DOHH2 (cell line): Measurements from ENCODE around the gene NHERF1.

ENCODE experiments used
- H3F3A ChIP-seq: fragments of 200-600 bp; sonication (generic), shearing (Covaris generic); 2 replicates; pipeline ENCODE4 v1.6.0; 2016; ENCODE audit warnings: antibody characterized with exemption, mild to moderate bottlenecking; ENCODE audit not compliant: control insufficient read depth, insufficient read depth
- H3K27ac ChIP-seq: fragments of 200-600 bp; sonication (generic); 2 replicates; pipeline ENCODE4 v1.5.1; 2014; ENCODE audit warnings: low read depth, mild to moderate bottlenecking, low read length, moderate library complexity
- H3K27me3 ChIP-seq: fragments of 200-600 bp; sonication (generic); 2 replicates; pipeline ENCODE4 v1.6.1; 2014; ENCODE audit warnings: mild to moderate bottlenecking, low read length, mixed read lengths; ENCODE audit not compliant: control insufficient read depth
- H3K36me3 ChIP-seq: fragments of 200-600 bp; sonication (generic); 2 replicates; pipeline ENCODE4 v1.6.1; 2014; ENCODE audit warnings: mild to moderate bottlenecking, low read length, moderate library complexity, mixed read lengths; ENCODE audit not compliant: control insufficient read depth
- H3K4me1 ChIP-seq: fragments of 200-600 bp; sonication (generic); 2 replicates; pipeline ENCODE4 v1.6.1; 2014; ENCODE audit warnings: mild to moderate bottlenecking, low read length, mixed read lengths; ENCODE audit not compliant: control insufficient read depth
- H3K4me2 ChIP-seq: fragments of 200-600 bp; sonication (generic); 2 replicates; pipeline ENCODE4 v1.6.0; 2014; ENCODE audit warnings: mild to moderate bottlenecking, low read length, moderate library complexity
- H3K4me3 ChIP-seq: fragments of 200-600 bp; sonication (generic); 2 replicates; pipeline ENCODE4 v1.5.1; 2014; ENCODE audit warnings: mild to moderate bottlenecking, low read length, mixed read lengths
- H3K79me2 ChIP-seq: fragments of 200-600 bp; sonication (generic); 2 replicates; pipeline ENCODE4 v1.6.1; 2014; ENCODE audit warnings: mild to moderate bottlenecking, low read length, mixed read lengths; ENCODE audit not compliant: control insufficient read depth
- H3K9me2 ChIP-seq: fragments of 200-600 bp; sonication (generic); replicated peaks from 2 replicates; pipeline ENCODE4 v1.6.1; 2014; ENCODE audit warnings: mild to moderate bottlenecking, low read length, mixed read lengths; ENCODE audit not compliant: control insufficient read depth
- H3K9me3 ChIP-seq: fragments of 200-600 bp; sonication (generic); 2 replicates; pipeline ENCODE4 v1.6.1; 2014; ENCODE audit warnings: antibody characterized with exemption, low read length, mixed read lengths; ENCODE audit not compliant: control insufficient read depth, insufficient read depth
- H4K20me1 ChIP-seq: fragments of 200-600 bp; sonication (generic); 2 replicates; pipeline ENCODE4 v1.6.0; 2014; ENCODE audit warnings: low read depth, mild to moderate bottlenecking, antibody characterized with exemption, low read length, moderate library complexity; ENCODE audit not compliant: control insufficient read depth, insufficient read depth
- CTCF ChIP-seq: fragments of 200-600 bp; sonication (generic); IDR thresholded peaks from one replicate; pipeline ENCODE4 v1.5.1; 2014; ENCODE audit warnings: antibody characterized with exemption, mild to moderate bottlenecking, low read depth, low read length; ENCODE audit not compliant: poor library complexity, severe bottlenecking
- EZH2phosphoT487 ChIP-seq: fragments of 200-600 bp; sonication (generic); IDR thresholded peaks from 2 replicates; pipeline ENCODE4 v1.6.1; 2017; ENCODE audit warnings: borderline replicate concordance, mild to moderate bottlenecking, antibody characterized with exemption, low read length, moderate library complexity, mixed read lengths

Gene NHERF1

GRCh38 chr17:74790161-74791058, 42.0 kb downstream of the NHERF1 start:
- H3K27me3 ChIP-seq = no peaks in the 10 kb centered on the region
- H3K36me3 ChIP-seq = no peaks in the 10 kb centered on the region
- no peaks in the 10 kb centered on the region for H3K9me2 ChIP-seq
- H3K4me2 ChIP-seq = no peak overlapping the region
- H3F3A ChIP-seq = no peaks in the 10 kb centered on the region
- peaks cover 4% of the 10 kb centered on the region; the same call in 1 of the 2 replicates for H4K20me1 ChIP-seq
- H3K27ac ChIP-seq = no peak overlapping the region
- H3K4me3 ChIP-seq = no peak overlapping the region
- H3K79me2 ChIP-seq = no peaks in the 10 kb centered on the region
- H3K9me3 ChIP-seq = no peaks in the 10 kb centered on the region
- TF ChIP-seq CTCF = no peak
- no peak for TF ChIP-seq EZH2phosphoT487
- H3K4me1 ChIP-seq = peaks cover 5% of the 10 kb centered on the region

GRCh38 chr17:74792586-74793105, 44.2 kb downstream of the NHERF1 start:
- no peak overlapping the region for H3K4me3 ChIP-seq
- no peaks in the 10 kb centered on the region for H3K79me2 ChIP-seq
- no peaks in the 10 kb centered on the region for H3K36me3 ChIP-seq
- H3K4me1 ChIP-seq = peaks cover 4% of the 10 kb centered on the region
- no peaks in the 10 kb centered on the region for H3K9me3 ChIP-seq
- no peaks in the 10 kb centered on the region for H3K9me2 ChIP-seq
- TF ChIP-seq CTCF (no peak), EZH2phosphoT487 (no peak)
- no peaks in the 10 kb centered on the region for H3K27me3 ChIP-seq
- H3K27ac ChIP-seq = no peak overlapping the region
- H4K20me1 ChIP-seq = no peaks in the 10 kb centered on the region
- no peak overlapping the region for H3K4me2 ChIP-seq
- no peaks in the 10 kb centered on the region for H3F3A ChIP-seq

- H3K79me2 ChIP-seq = no peaks in the 10 kb centered on the region
- H4K20me1 ChIP-seq = no peaks in the 10 kb centered on the region
- H3K36me3 ChIP-seq = no peaks in the 10 kb centered on the region
- H3K9me3 ChIP-seq = no peaks in the 10 kb centered on the region
- no peak for TF ChIP-seq CTCF
- TF ChIP-seq EZH2phosphoT487 = no peak
- H3K27ac ChIP-seq = no peak overlapping the region
- no peak overlapping the region for H3K4me2 ChIP-seq
- no peaks in the 10 kb centered on the region for H3K27me3 ChIP-seq
- peaks cover 4% of the 10 kb centered on the region for H3K4me1 ChIP-seq
- H3K9me2 ChIP-seq = no peaks in the 10 kb centered on the region
- H3F3A ChIP-seq = no peaks in the 10 kb centered on the region
- no peak overlapping the region for H3K4me3 ChIP-seq
These were observed 47.0 kb downstream of the NHERF1 start for GRCh38 chr17:74795327-74796020.
